ENCODE data around the gene RAD51B. TPM values are rescaled to one million over a fixed set of nuclear protein-coding genes. Genes with fewer than 3 reads are reported as not detected.
"Not testable (repeated sequence)": the region's sequence is repeated elsewhere in the genome, so short reads cannot be mapped to it uniquely, and the experiment has no call there.

The RAD51B gene
- total and polyA plus RNA-seq, 5 donors = 0.88 to 5.3 (median 3.3) TPM

DNA sequence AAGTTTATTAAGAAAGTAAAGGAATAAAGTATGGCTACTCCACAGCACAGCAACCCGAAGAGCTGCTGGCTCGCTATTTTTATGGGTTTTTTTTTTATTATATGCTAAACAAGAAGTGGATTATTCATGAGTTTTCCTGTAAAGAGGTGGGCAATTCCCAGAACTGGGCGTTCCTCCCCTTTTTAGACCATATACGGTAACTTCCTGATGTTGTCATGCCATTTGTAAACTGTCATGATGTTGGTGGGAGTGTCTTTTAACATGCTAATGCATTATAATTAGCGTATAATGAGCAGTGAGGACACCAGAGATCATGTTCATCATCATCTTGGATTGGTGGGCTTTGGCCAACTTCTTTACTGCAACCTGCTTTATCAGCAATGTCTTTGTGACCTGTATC is 600.8 kb downstream of the RAD51B start:
- no peak for ATAC-seq
- intact Hi-C loops (cut with DNase I) = no loop called here
- WGBS = 83% methylated on average over 5 of the region's 5 CpGs

DNA sequence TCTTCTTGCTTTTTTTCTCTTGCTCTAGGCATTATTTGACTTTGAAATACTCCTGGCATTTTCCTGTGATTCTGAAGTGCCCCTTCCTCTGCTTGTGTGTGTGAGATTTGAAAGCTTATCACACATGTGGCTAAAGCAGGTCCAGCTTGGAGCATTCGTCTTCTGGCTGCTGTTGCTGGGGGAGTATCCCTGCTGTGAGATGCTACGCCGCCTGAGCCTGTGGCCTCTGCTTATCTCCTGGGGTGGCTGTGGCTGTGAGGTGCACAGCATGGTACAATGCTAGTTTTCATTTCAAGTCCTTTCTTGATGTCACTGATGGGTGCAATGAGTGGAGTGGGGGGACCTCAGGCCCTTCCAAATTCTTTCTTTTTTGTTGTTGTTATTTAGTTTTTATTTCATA is 601.5 kb downstream of the RAD51B start:
- H3K4me1 ChIP-seq (ENCODE audit: control insufficient read depth, insufficient read depth, low read length) = no peaks in the 10 kb centered on the region
- intact Hi-C loops (cut with DNase I) = no loop called here
- no peak overlapping the region for H3K27ac ChIP-seq (ENCODE audit: low read length)
- ATAC-seq (no peak), DNase-seq (no peak)
- H3K27me3 ChIP-seq (ENCODE audit: control insufficient read depth, insufficient read depth) = no peaks in the 10 kb centered on the region
- WGBS = 63% methylated on average over 3 of the region's 3 CpGs
- no peaks in the 10 kb centered on the region for H3K9me3 ChIP-seq (ENCODE audit: control insufficient read depth, low read length)
- no peak overlapping the region for H3K4me3 ChIP-seq (ENCODE audit: low read length)

More for the DNA sequence above, 600.8 kb downstream of the RAD51B start:
- Histone ChIP-seq H3K4me1 (ENCODE audit: control insufficient read depth, insufficient read depth, low read length) (no peaks in the 10 kb centered on the region), H3K27ac (ENCODE audit: low read length) (no peak overlapping the region), H3K27me3 (ENCODE audit: control insufficient read depth, insufficient read depth) (no peaks in the 10 kb centered on the region), H3K9me3 (ENCODE audit: control insufficient read depth, low read length) (no peaks in the 10 kb centered on the region), H3K4me3 (ENCODE audit: low read length) (no peak overlapping the region)
- DNase-seq = no peak

- no peak for ATAC-seq
- WGBS = 88% methylated on average over 2 of the region's 2 CpGs
- intact Hi-C loops (cut with DNase I) = no loop called here
These were observed 604.1 kb downstream of the RAD51B start for GRCh38 chr14:68423686-68424085.

DNA sequence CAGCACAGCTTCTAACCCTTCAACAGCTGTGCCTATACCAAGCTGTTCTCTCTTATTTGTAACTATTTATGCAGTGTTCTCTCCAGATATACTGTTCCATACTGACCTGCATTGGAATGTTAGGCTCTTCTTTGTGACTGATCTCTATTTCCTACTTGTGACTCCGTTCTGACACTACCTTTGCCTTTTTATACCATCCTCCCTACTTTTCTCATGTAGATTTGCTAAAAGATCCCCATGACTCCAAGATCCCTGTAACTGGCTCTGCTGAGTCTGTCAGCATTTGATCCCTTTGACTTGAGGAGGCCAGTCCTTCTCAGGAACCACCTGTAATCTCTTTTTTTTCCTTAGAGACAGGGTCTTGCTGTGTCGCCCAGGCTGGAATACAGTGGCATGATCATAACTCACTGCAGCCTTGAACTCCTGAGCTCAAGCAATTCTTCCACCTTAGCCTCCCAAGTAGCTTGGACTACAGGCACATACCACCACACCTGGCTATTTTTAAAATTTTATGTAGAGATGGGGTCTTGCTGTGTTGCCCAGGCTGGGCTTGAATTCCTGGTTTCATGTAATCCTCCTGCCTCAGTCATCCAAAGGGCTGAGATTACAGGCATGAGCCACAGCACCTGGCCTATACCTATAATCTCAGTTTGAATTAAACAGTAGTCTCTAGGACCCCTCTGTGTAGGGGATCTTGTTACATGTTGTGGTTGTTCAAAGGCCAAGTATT is 605.0 kb downstream of the RAD51B start:
- ATAC-seq = no peak

More at GRCh38 chr14:68423686-68424085, 604.1 kb downstream of the RAD51B start:
- no peaks in the 10 kb centered on the region for H3K9me3 ChIP-seq (ENCODE audit: control insufficient read depth, low read length)
- no peak overlapping the region for H3K4me3 ChIP-seq (ENCODE audit: low read length)
- H3K27ac ChIP-seq (ENCODE audit: low read length) = no peak overlapping the region
- no peaks in the 10 kb centered on the region for H3K27me3 ChIP-seq (ENCODE audit: control insufficient read depth, insufficient read depth)
- no peak for DNase-seq
- H3K4me1 ChIP-seq (ENCODE audit: control insufficient read depth, insufficient read depth, low read length) = no peaks in the 10 kb centered on the region

GRCh38 chr14:68426661-68427549 is 607.3 kb downstream of the RAD51B start:
- Histone ChIP-seq H3K27ac (ENCODE audit: low read length) (no peak overlapping the region), H3K4me3 (ENCODE audit: low read length) (no peak overlapping the region), H3K4me1 (ENCODE audit: control insufficient read depth, insufficient read depth, low read length) (no peaks in the 10 kb centered on the region), H3K27me3 (ENCODE audit: control insufficient read depth, insufficient read depth) (no peaks in the 10 kb centered on the region), H3K9me3 (ENCODE audit: control insufficient read depth, low read length) (no peaks in the 10 kb centered on the region)
- intact Hi-C loops (cut with DNase I) = no loop called here
- DNase-seq (no peak), ATAC-seq (peak in 1 of 2 donors; percentile 22)
- 85% methylated on average over 6 of the region's 6 CpGs for WGBS

More for the DNA sequence above, 605.0 kb downstream of the RAD51B start:
- no peak overlapping the region for H3K4me3 ChIP-seq (ENCODE audit: low read length)
- H3K4me1 ChIP-seq (ENCODE audit: control insufficient read depth, insufficient read depth, low read length) = no peaks in the 10 kb centered on the region
- WGBS = 68% methylated on average over 2 of the region's 2 CpGs
- no peak overlapping the region for H3K27ac ChIP-seq (ENCODE audit: low read length)
- H3K27me3 ChIP-seq (ENCODE audit: control insufficient read depth, insufficient read depth) = no peaks in the 10 kb centered on the region
- intact Hi-C loops (cut with DNase I) = no loop called here
- no peak for DNase-seq
- H3K9me3 ChIP-seq (ENCODE audit: control insufficient read depth, low read length) = no peaks in the 10 kb centered on the region

DNA sequence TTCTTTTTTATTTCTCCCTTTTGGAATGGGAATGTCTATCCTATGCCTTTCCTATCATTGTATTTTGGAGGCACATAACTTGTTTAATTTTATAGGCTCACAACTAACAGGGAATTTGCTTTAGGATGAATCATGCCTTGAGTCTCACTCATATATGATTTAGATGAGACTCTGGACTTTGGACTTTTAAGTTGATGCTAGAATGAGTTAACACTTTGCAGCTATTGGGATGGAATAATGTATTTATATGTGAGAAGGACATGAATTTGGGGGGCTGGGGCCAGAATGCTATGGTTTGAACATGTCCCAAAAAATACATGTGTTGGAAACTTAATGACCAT is 607.9 kb downstream of the RAD51B start:
- intact Hi-C loops (cut with DNase I) = no loop called here
- ATAC-seq (no peak), DNase-seq (no peak)
- Histone ChIP-seq H3K27me3 (ENCODE audit: control insufficient read depth, insufficient read depth) (no peaks in the 10 kb centered on the region), H3K4me3 (ENCODE audit: low read length) (no peak overlapping the region), H3K9me3 (ENCODE audit: control insufficient read depth, low read length) (no peaks in the 10 kb centered on the region), H3K27ac (ENCODE audit: low read length) (no peak overlapping the region), H3K4me1 (ENCODE audit: control insufficient read depth, insufficient read depth, low read length) (no peaks in the 10 kb centered on the region)

- H3K27me3 ChIP-seq (ENCODE audit: control insufficient read depth, insufficient read depth); DNase-seq; H3K4me1 ChIP-seq (ENCODE audit: control insufficient read depth, insufficient read depth, low read length); H3K9me3 ChIP-seq (ENCODE audit: control insufficient read depth, low read length); intact Hi-C loops (cut with DNase I); H3K27ac ChIP-seq (ENCODE audit: low read length); H3K4me3 ChIP-seq (ENCODE audit: low read length); ATAC-seq: not testable (repeated sequence)
- 96% methylated on average over 5 of the region's 5 CpGs for WGBS
These were observed 609.3 kb downstream of the RAD51B start for GRCh38 chr14:68428900-68429299.

- intact Hi-C loops (cut with DNase I); H3K4me3 ChIP-seq (ENCODE audit: low read length); ATAC-seq; H3K27ac ChIP-seq (ENCODE audit: low read length); DNase-seq; H3K4me1 ChIP-seq (ENCODE audit: control insufficient read depth, insufficient read depth, low read length); H3K9me3 ChIP-seq (ENCODE audit: control insufficient read depth, low read length); H3K27me3 ChIP-seq (ENCODE audit: control insufficient read depth, insufficient read depth): not testable (repeated sequence)
- WGBS = 84% methylated on average over 6 of the region's 6 CpGs
These were observed 614.6 kb downstream of the RAD51B start for GRCh38 chr14:68434173-68434572.

GRCh38 chr14:68435631-68436030 is 616.1 kb downstream of the RAD51B start:
- ATAC-seq; H3K4me3 ChIP-seq (ENCODE audit: low read length); DNase-seq; intact Hi-C loops (cut with DNase I); H3K9me3 ChIP-seq (ENCODE audit: control insufficient read depth, low read length); H3K4me1 ChIP-seq (ENCODE audit: control insufficient read depth, insufficient read depth, low read length); H3K27ac ChIP-seq (ENCODE audit: low read length); H3K27me3 ChIP-seq (ENCODE audit: control insufficient read depth, insufficient read depth): not testable (repeated sequence)

- Histone ChIP-seq H3K4me3 (ENCODE audit: low read length) (no peak overlapping the region), H3K27me3 (ENCODE audit: control insufficient read depth, insufficient read depth) (no peaks in the 10 kb centered on the region), H3K27ac (ENCODE audit: low read length) (no peak overlapping the region), H3K4me1 (ENCODE audit: control insufficient read depth, insufficient read depth, low read length) (no peaks in the 10 kb centered on the region), H3K9me3 (ENCODE audit: control insufficient read depth, low read length) (no peaks in the 10 kb centered on the region)
- DNase-seq (no peak), ATAC-seq (no peak)
- intact Hi-C loops (cut with DNase I) = no loop called here
- WGBS = 77% methylated on average over 2 of the region's 2 CpGs
These were observed 620.1 kb downstream of the RAD51B start for GRCh38 chr14:68439676-68440075.

DNA sequence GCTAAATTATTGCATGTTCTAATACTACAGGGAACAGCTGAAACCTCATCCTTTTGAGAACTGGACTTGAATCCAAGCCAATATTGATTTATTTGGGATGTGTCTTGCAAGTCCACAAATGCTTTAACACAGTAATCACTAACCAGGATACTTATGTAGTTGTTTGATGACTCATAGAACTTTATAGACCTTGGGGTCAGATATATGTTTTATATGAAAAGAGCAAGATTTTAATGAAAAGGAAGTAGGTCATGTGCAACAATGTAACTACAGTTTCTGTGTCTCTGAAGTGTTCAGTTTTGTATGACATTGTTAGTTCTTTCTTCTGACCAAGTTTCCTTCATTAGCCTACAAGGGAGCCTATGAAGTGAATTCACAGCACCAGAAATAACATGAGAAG is 621.2 kb downstream of the RAD51B start:
- intact Hi-C loops (cut with DNase I) = no loop called here
- Histone ChIP-seq H3K27ac (ENCODE audit: low read length) (no peak overlapping the region), H3K9me3 (ENCODE audit: control insufficient read depth, low read length) (no peaks in the 10 kb centered on the region)

More for the DNA sequence above, 621.2 kb downstream of the RAD51B start:
- no peaks in the 10 kb centered on the region for H3K4me1 ChIP-seq (ENCODE audit: control insufficient read depth, insufficient read depth, low read length)
- DNase-seq = no peak
- ATAC-seq = no peak
- H3K4me3 ChIP-seq (ENCODE audit: low read length) = no peak overlapping the region
- H3K27me3 ChIP-seq (ENCODE audit: control insufficient read depth, insufficient read depth) = no peaks in the 10 kb centered on the region

All from right cardiac atrium (tissue), 5 donors.